IMR-90 (cell line): Measurements from ENCODE around the gene SLC5A10. TPM values are rescaled to one million over a fixed set of nuclear protein-coding genes. Genes with fewer than 3 reads are reported as not detected.

Experiments
- ATAC-seq: fragments of 200-7000 bp; cut with Tn5 transposase; 2 replicates; pipeline ENCODE4 v1.9.1; 2020; ENCODE audit warnings: low read depth, mild to moderate bottlenecking, moderate library complexity
- BruUV-seq: library from RNA; stranded (reverse); fragments of 400-500 nt; replicated peaks from 2 replicates; lab custom pipeline; 2021; lab: Mats Ljungman, UMichigan
- CTCF ChIA-PET: fragments of 300-600 bp; formaldehyde crosslinking; extraction: SDS; loops from one replicate; lab custom pipeline; 2021; ENCODE audit warnings: antibody characterized with exemption; lab: Yijun Ruan, JAX
- POLR2A ChIA-PET: fragments of 300-600 bp; sonication (Branson Sonifier 250); formaldehyde crosslinking; loops from one replicate; lab custom pipeline; 2022; ENCODE audit warnings: antibody characterized with exemption; ENCODE audit not compliant: unreplicated experiment; lab: Charles Lee
- DNase-seq: peaks from one replicate; pipeline ENCODE4 v3.0.0; 2013
- H2AFZ ChIP-seq: replicated peaks from 2 replicates; pipeline ENCODE3; 2013; ENCODE audit warnings: low read length, mild to moderate bottlenecking; ENCODE audit not compliant: poor library complexity
- H2AK5ac ChIP-seq: 2 replicates; pipeline ENCODE4 v1.6.1; 2013; ENCODE audit warnings: low read depth, low read length, inconsistent platforms
- H2AK9ac ChIP-seq: replicated peaks from 2 replicates; pipeline ENCODE3; 2013; ENCODE audit warnings: mild to moderate bottlenecking, low read depth, low read length, moderate library complexity; ENCODE audit not compliant: poor library complexity
- H2BK120ac ChIP-seq: 2 replicates; pipeline ENCODE4 v1.6.1; 2013; ENCODE audit warnings: low read depth, low read length, inconsistent platforms
- H2BK15ac ChIP-seq: 3 replicates; pipeline ENCODE4 v1.6.1; 2013; ENCODE audit warnings: low read depth, low read length, inconsistent platforms
- H2BK20ac ChIP-seq: 2 replicates; pipeline ENCODE4 v1.6.1; 2013; ENCODE audit warnings: low read depth, mild to moderate bottlenecking, inconsistent platforms, low read length, moderate library complexity
- H2BK5ac ChIP-seq: 2 replicates; pipeline ENCODE4 v1.6.1; 2013; ENCODE audit warnings: mild to moderate bottlenecking, low read depth, low read length, inconsistent platforms; ENCODE audit not compliant: poor library complexity, severe bottlenecking
- H3K14ac ChIP-seq: replicated peaks from 2 replicates; pipeline ENCODE4 v1.6.1; 2013; ENCODE audit warnings: low read depth, low read length, inconsistent platforms
- H3K18ac ChIP-seq: 2 replicates; pipeline ENCODE4 v1.6.1; 2013; ENCODE audit warnings: low read depth, low read length, control low read depth
- H3K23ac ChIP-seq: 2 replicates; pipeline ENCODE4 v1.6.1; 2013; ENCODE audit warnings: low read depth, low read length, inconsistent platforms
- H3K27ac ChIP-seq: 2 replicates; pipeline ENCODE4 v1.5.1; 2013; ENCODE audit warnings: mild to moderate bottlenecking, control low read depth, low read length; ENCODE audit not compliant: insufficient read depth
- H3K27me3 ChIP-seq: 2 replicates; pipeline ENCODE4 v1.6.1; 2013; ENCODE audit warnings: low read length; ENCODE audit not compliant: control insufficient read depth, insufficient read depth
- H3K36me3 ChIP-seq: 2 replicates; pipeline ENCODE4 v1.6.1; 2013; ENCODE audit warnings: low read length, mixed read lengths; ENCODE audit not compliant: control insufficient read depth, insufficient read depth
- H3K4ac ChIP-seq: 2 replicates; pipeline ENCODE4 v1.6.1; 2013; ENCODE audit warnings: low read depth, low read length, inconsistent platforms
- H3K4me1 ChIP-seq: 2 replicates; pipeline ENCODE4 v1.6.1; 2013; ENCODE audit warnings: low read length, mixed read lengths; ENCODE audit not compliant: control insufficient read depth, insufficient read depth
- H3K4me2 ChIP-seq: 2 replicates; pipeline ENCODE4 v1.6.1; 2013; ENCODE audit warnings: low read depth, mild to moderate bottlenecking, control low read depth, low read length, moderate library complexity
- H3K4me3 ChIP-seq: 2 replicates; pipeline ENCODE4 v1.5.1; 2013; ENCODE audit warnings: low read depth, mild to moderate bottlenecking, control low read depth, low read length, moderate library complexity; ENCODE audit not compliant: insufficient read depth
- H3K56ac ChIP-seq: 2 replicates; pipeline ENCODE4 v1.6.1; 2013; ENCODE audit warnings: low read length, inconsistent platforms; ENCODE audit not compliant: insufficient read depth; ENCODE audit errors: extremely low read depth
- H3K79me1 ChIP-seq, 2 experiments: 2 replicates each; pipeline ENCODE4 v1.6.1; 2013; ENCODE audit warnings: low read length in 2 of 2, inconsistent platforms in 1 of 2, low read depth in 1 of 2
- H3K9ac ChIP-seq: 2 replicates; pipeline ENCODE4 v1.6.1; 2013; ENCODE audit warnings: low read depth, low read length, control low read depth
- H3K9me1 ChIP-seq: 2 replicates; pipeline ENCODE4 v1.6.1; 2013; ENCODE audit warnings: low read length, inconsistent platforms; ENCODE audit not compliant: insufficient read depth
- H3K9me3 ChIP-seq: 2 replicates; pipeline ENCODE4 v1.6.1; 2013; ENCODE audit warnings: low read length; ENCODE audit not compliant: control insufficient read depth, insufficient read depth
- H4K20me1 ChIP-seq: 2 replicates; pipeline ENCODE4 v1.6.1; 2013; ENCODE audit warnings: low read length, inconsistent platforms; ENCODE audit not compliant: insufficient read depth
- H4K5ac ChIP-seq: 2 replicates; pipeline ENCODE4 v1.6.1; 2013; ENCODE audit warnings: mild to moderate bottlenecking, low read depth, low read length, control low read depth
- H4K8ac ChIP-seq, 2 experiments: 2 replicates each; pipeline ENCODE4 v1.6.1; 2013; ENCODE audit warnings: low read depth in 2 of 2, low read length in 2 of 2, control low read depth in 1 of 2, inconsistent platforms in 1 of 2
- H4K91ac ChIP-seq: 2 replicates; pipeline ENCODE4 v1.6.1; 2013; ENCODE audit warnings: low read depth, low read length, inconsistent platforms; ENCODE audit not compliant: insufficient read depth
- BHLHE40 ChIP-seq: fragments of 150-350 bp; IDR thresholded peaks from 2 replicates; pipeline ENCODE4 v1.6.1; 2016; ENCODE audit warnings: mild to moderate bottlenecking, low read depth, low read length
- CEBPB ChIP-seq: IDR thresholded peaks from 2 replicates; pipeline ENCODE4 v1.6.1; 2012; ENCODE audit warnings: low read depth, low read length, improper control_type of control experiment
- CHD1 ChIP-seq: IDR thresholded peaks from 2 replicates; pipeline ENCODE4 v1.6.1; 2012; ENCODE audit warnings: low read depth, low read length, improper control_type of control experiment
- MAZ ChIP-seq: IDR thresholded peaks from 2 replicates; pipeline ENCODE4 v1.6.1; 2012; ENCODE audit warnings: low read depth, mild to moderate bottlenecking, low read length, improper control_type of control experiment, moderate library complexity, borderline replicate concordance
- MXI1 ChIP-seq: IDR thresholded peaks from 2 replicates; pipeline ENCODE4 v1.6.1; 2012; ENCODE audit warnings: low read depth, mild to moderate bottlenecking, low read length, moderate library complexity, borderline replicate concordance
- NFE2L2 ChIP-seq: fragments of 150-350 bp; IDR thresholded peaks from 2 replicates; pipeline ENCODE4 v1.6.1; 2016; ENCODE audit warnings: low read depth, mild to moderate bottlenecking, low read length
- RAD21 ChIP-seq: IDR thresholded peaks from 2 replicates; pipeline ENCODE4 v1.6.1; 2012; ENCODE audit warnings: low read length, improper control_type of control experiment
- RFX5 ChIP-seq: IDR thresholded peaks from 2 replicates; pipeline ENCODE4 v1.8.0; 2012; ENCODE audit warnings: low read depth, mild to moderate bottlenecking, low read length, moderate library complexity
- WGBS, 2 experiments: methylation state at CpG; one replicate each; pipeline versions ENCODE4 v1.1.5 to v1.1.7; 2013; ENCODE audit warnings: missing lambda C conversion rate in 2 of 2; ENCODE audit not compliant: insufficient read length in 1 of 2; ENCODE audit errors: extremely low coverage in 2 of 2; 5-methylcytosine and 5-hydroxymethylcytosine counted together
- dilution Hi-C: fragments of 300-500 bp; cut with HindIII; formaldehyde crosslinking; loops from one replicate; pipeline ENCODE4 v1.14.3; 2018; ENCODE audit warnings: low sequenced_read_pairs; ENCODE audit not compliant: unreplicated experiment
- in situ Hi-C: fragments of 300-500 bp; cut with MboI; formaldehyde crosslinking; loops from 3 replicates; pipeline ENCODE4 v1.14.3; 2019; ENCODE audit warnings: low sequenced_read_pairs, inconsistent platforms, mixed read lengths
- intact Hi-C: fragments of 100-400 bp; cut with micrococcal nuclease; formaldehyde crosslinking; loops from 2 replicates; pipeline ENCODE4 v1.10.0; 2022
- polyA plus RNA-seq, 3 experiments: library from polyadenylated mRNA; depleted of rRNA; stranded (reverse); fragments of >200 nt; gene quantifications; 2 replicates each; pipeline ENCODE4 v1.2.3, GENCODE V29; 2012; ENCODE audit warnings: low replicate concordance in 1 of 3
- total RNA-seq: library from RNA; depleted of rRNA; stranded (reverse); fragments of >200 nt; gene quantifications from 2 replicates; pipeline ENCODE4 v1.2.3, GENCODE V29; 2012
- TF ChIP-seq, protein P1 (sequence below): fragments of 150-350 bp; IDR thresholded peaks from 2 replicates; pipeline ENCODE4 v1.6.1; 2016; ENCODE audit warnings: low read depth, mild to moderate bottlenecking, low read length, moderate library complexity, borderline replicate concordance
- TF ChIP-seq, protein P2 (sequence below): fragments of 150-350 bp; IDR thresholded peaks from 2 replicates; pipeline ENCODE4 v1.6.1; 2017; ENCODE audit warnings: mild to moderate bottlenecking, antibody characterized with exemption, low read length, low read depth

Gene SLC5A10
- total and polyA plus RNA-seq, 2 of the 4 experiments (the other 2 are of a cell fraction), result not detected

DNA sequence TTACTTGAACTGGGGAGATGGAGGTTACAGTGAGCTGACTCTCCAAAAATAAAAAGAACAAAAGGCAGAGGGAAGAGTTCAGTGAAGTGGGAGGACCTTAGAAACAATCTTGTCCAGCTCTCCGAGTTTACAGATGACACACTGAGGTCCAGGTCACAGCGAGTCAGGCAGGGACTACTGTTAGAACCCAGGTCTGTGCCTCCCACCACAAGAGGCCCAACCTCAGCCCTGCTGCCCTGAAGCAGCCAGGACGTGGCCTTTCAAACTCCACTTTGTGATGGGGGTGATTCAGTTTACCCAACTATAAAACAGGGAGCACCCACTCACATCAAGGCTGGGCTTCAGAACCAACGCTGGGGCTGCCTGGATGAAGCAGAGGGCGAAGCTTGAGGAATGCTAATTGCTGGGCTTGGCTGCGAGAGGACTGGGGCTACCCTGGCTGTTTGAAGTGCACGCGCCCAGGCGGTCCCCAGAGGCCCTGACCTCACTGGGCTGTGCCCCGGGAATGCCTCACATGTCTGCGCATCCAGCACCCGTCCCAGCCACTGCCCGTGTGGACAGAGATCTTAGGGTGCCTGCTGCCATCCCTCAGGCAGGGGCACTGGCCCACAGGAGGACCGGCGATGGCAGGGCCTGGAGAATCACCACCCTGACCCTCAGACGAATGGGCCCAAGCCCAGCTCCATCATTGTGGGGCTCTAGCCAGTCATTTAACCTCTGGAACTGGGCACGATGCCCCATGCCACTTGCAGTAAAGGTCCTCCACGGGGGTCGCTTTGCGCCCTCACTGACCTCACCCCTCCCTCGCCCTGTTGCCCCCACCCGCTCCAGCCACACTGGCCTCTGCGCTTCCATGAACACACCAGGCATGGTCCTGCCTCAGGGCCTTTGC is 11.4 kb downstream of the SLC5A10 start:
- ATAC-seq, result peak; percentile 27; the same call in 1 of the 2 replicates
- no TSS peak for BruUV-seq
- no peaks in the 10 kb centered on the region for H3K27me3 ChIP-seq
- H3K56ac ChIP-seq, result no peak overlapping the region
- H3K18ac ChIP-seq, result no peak overlapping the region
- peak overlapping the region; percentile 55 for H4K91ac ChIP-seq
- peaks cover 4% of the 10 kb centered on the region; the same call in 1 of the 2 replicates for H3K9me1 ChIP-seq
- peak overlapping the region; percentile 82 for H2AFZ ChIP-seq
- H3K9me3 ChIP-seq, result no peaks in the 10 kb centered on the region
- no peak overlapping the region for H3K4me3 ChIP-seq
- H4K5ac ChIP-seq, result peak overlapping the region; percentile 22; the same call in 1 of the 2 replicates
- no peak overlapping the region; the same call in 1 of the 2 replicates for H3K27ac ChIP-seq
- H3K4me2 ChIP-seq, result no peak overlapping the region
- WGBS, 2 experiments, result 91% methylated on average over 20 of the region's 23 CpGs; no CpG with 5 or more reads in 1 of the 2 experiments
- H2BK120ac ChIP-seq, result peak overlapping the region; percentile 56; the same call in 1 of the 2 replicates
- H3K14ac ChIP-seq, result no peak overlapping the region; the same call in 1 of the 2 replicates
- no peaks in the 10 kb centered on the region for H3K36me3 ChIP-seq
- 0 out of 2 replicates have a peak overlapping the region, but pooled peaks have one; percentile 13 for H3K9ac ChIP-seq
- dilution Hi-C loops (no loop called here), in situ Hi-C loops (no loop called here), intact Hi-C loops (no loop called here)
- peak overlapping the region; percentile 67 for H2AK9ac ChIP-seq
- peak; percentile 50 for DNase-seq
- no peak overlapping the region for H3K23ac ChIP-seq
- peaks cover 21% of the 10 kb centered on the region for H3K4me1 ChIP-seq
- 0 out of 2 replicates have a peak overlapping the region, but pooled peaks have one; percentile 48 for H3K4ac ChIP-seq
- ChIA-PET POLR2A (no interaction called here), CTCF (no interaction called here)
- no peak for TF ChIP-seq CEBPB
- TF ChIP-seq CHD1, result no peak
- TF ChIP-seq MXI1, result no peak
- no peak for TF ChIP-seq NFE2L2
- no peak for TF ChIP-seq BHLHE40
- TF ChIP-seq, protein P1, sequence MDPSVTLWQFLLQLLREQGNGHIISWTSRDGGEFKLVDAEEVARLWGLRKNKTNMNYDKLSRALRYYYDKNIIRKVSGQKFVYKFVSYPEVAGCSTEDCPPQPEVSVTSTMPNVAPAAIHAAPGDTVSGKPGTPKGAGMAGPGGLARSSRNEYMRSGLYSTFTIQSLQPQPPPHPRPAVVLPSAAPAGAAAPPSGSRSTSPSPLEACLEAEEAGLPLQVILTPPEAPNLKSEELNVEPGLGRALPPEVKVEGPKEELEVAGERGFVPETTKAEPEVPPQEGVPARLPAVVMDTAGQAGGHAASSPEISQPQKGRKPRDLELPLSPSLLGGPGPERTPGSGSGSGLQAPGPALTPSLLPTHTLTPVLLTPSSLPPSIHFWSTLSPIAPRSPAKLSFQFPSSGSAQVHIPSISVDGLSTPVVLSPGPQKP, result no peak
- TF ChIP-seq RFX5, result no peak
- no peak for TF ChIP-seq MAZ
- TF ChIP-seq RAD21, result no peak
- TF ChIP-seq, protein P2, sequence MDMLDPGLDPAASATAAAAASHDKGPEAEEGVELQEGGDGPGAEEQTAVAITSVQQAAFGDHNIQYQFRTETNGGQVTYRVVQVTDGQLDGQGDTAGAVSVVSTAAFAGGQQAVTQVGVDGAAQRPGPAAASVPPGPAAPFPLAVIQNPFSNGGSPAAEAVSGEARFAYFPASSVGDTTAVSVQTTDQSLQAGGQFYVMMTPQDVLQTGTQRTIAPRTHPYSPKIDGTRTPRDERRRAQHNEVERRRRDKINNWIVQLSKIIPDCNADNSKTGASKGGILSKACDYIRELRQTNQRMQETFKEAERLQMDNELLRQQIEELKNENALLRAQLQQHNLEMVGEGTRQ, result no peak
- peak overlapping the region; percentile 34 for H2BK5ac ChIP-seq
- H2AK5ac ChIP-seq, result peak overlapping the region; percentile 17; the same call in 1 of the 2 replicates
- no peaks in the 10 kb centered on the region for H4K20me1 ChIP-seq
- no peaks in the 10 kb centered on the region; a peak in 1 of 4 replicates for H3K79me1 ChIP-seq
- no peak overlapping the region for H2BK15ac ChIP-seq
- peak overlapping the region in 1 of 2 experiments; percentile 53; a peak in 2 of 4 replicates for H4K8ac ChIP-seq
- no peak overlapping the region for H2BK20ac ChIP-seq
